SJSA1 (cell line): Measurements from ENCODE around the gene ZNF8. TPM values are rescaled to one million over a fixed set of nuclear protein-coding genes. Genes with fewer than 3 reads are reported as not detected.
A peak's percentile ranks its signal among the peaks of the same experiment; 100 is the strongest.

Experiments
- DNase-seq, 2 experiments: peaks; one replicate each; pipeline ENCODE4 v3.0.0-alpha.2; 2015 to 2020; ENCODE audit warnings: low spot score in 2 of 2, low read depth in 1 of 2
- H3K27ac ChIP-seq: fragments of 250-450 bp; sonication (Bioruptor Pico); 2 replicates; pipeline ENCODE4 v1.5.1; 2020; ENCODE audit warnings: mild to moderate bottlenecking, moderate library complexity
- H3K27me3 ChIP-seq: fragments of 250-450 bp; sonication (Bioruptor Pico); replicated peaks from 2 replicates; pipeline ENCODE4 v1.5.1; 2020; ENCODE audit warnings: mild to moderate bottlenecking, moderate library complexity
- H3K36me3 ChIP-seq: fragments of 250-450 bp; sonication (Bioruptor Pico); 2 replicates; pipeline ENCODE4 v1.5.1; 2020; ENCODE audit warnings: mild to moderate bottlenecking
- H3K4me1 ChIP-seq: fragments of 250-450 bp; sonication (Bioruptor Pico); replicated peaks from 2 replicates; pipeline ENCODE4 v1.6.1; 2021; ENCODE audit warnings: mild to moderate bottlenecking
- H3K4me3 ChIP-seq: fragments of 250-450 bp; sonication (Bioruptor Pico); 2 replicates; pipeline ENCODE4 v1.5.1; 2020; ENCODE audit warnings: mild to moderate bottlenecking
- H3K9me3 ChIP-seq: fragments of 250-450 bp; sonication (Bioruptor Pico); replicated peaks from 2 replicates; pipeline ENCODE4 v1.5.1; 2020; ENCODE audit warnings: mild to moderate bottlenecking
- total RNA-seq: library from RNA; depleted of rRNA; stranded (reverse); fragments of >200 nt; shearing (Covaris generic); gene quantifications from 2 replicates; pipeline ENCODE4 v1.2.3, GENCODE V29; 2014

Gene ZNF8
- total RNA-seq, 1 experiment from 2014 or later: 4.1 TPM

- no peak for DNase-seq
- H3K27me3 ChIP-seq: no peaks in the 10 kb centered on the region
- peaks cover 10% of the 10 kb centered on the region; the same call in 1 of the 2 replicates for H3K4me1 ChIP-seq
- no peak overlapping the region for H3K4me3 ChIP-seq
- H3K9me3 ChIP-seq: peaks cover 7% of the 10 kb centered on the region
- H3K27ac ChIP-seq: no peak overlapping the region
- H3K36me3 ChIP-seq: peaks cover 38% of the 10 kb centered on the region
These were observed 1.6 kb upstream of the ZNF8 start for GRCh38 chr19:58277197-58277596.

- H3K9me3 ChIP-seq: peaks cover 7% of the 10 kb centered on the region
- no peaks in the 10 kb centered on the region for H3K27me3 ChIP-seq
- DNase-seq: no peak
- peak overlapping the region; percentile 32 for H3K27ac ChIP-seq
- H3K4me3 ChIP-seq: peak overlapping the region; percentile 71
- peaks cover 10% of the 10 kb centered on the region; the same call in 1 of the 2 replicates for H3K4me1 ChIP-seq
- H3K36me3 ChIP-seq: peaks cover 37% of the 10 kb centered on the region
These were observed 811 bp upstream of the ZNF8 start for GRCh38 chr19:58277748-58278540.

- peak in 1 of 2 experiments; percentile 65 for DNase-seq
- Histone ChIP-seq H3K36me3 (peaks cover 38% of the 10 kb centered on the region), H3K27me3 (no peaks in the 10 kb centered on the region), H3K9me3 (peaks cover 5% of the 10 kb centered on the region), H3K4me3 (peak overlapping the region; percentile 71), H3K27ac (peak overlapping the region; percentile 54), H3K4me1 (peaks cover 9% of the 10 kb centered on the region; the same call in 1 of the 2 replicates)
These were observed 528 bp downstream of the ZNF8 start for GRCh38 chr19:58279042-58279924.

GRCh38 chr19:58279925-58280316, 1.2 kb downstream of the ZNF8 start:
- H3K4me3 ChIP-seq: no peak overlapping the region
- no peak overlapping the region for H3K27ac ChIP-seq
- no peaks in the 10 kb centered on the region for H3K27me3 ChIP-seq
- H3K36me3 ChIP-seq: peaks cover 36% of the 10 kb centered on the region
- DNase-seq: no peak
- H3K4me1 ChIP-seq: peaks cover 5% of the 10 kb centered on the region; the same call in 1 of the 2 replicates
- peaks cover 3% of the 10 kb centered on the region for H3K9me3 ChIP-seq

- no peak for DNase-seq
- no peaks in the 10 kb centered on the region; the same call in 1 of the 2 replicates for H3K4me1 ChIP-seq
- peaks cover 59% of the 10 kb centered on the region for H3K36me3 ChIP-seq
- no peak overlapping the region for H3K4me3 ChIP-seq
- no peaks in the 10 kb centered on the region for H3K27me3 ChIP-seq
- H3K27ac ChIP-seq: no peak overlapping the region
- H3K9me3 ChIP-seq: peaks cover 8% of the 10 kb centered on the region
These were observed 5.4 kb downstream of the ZNF8 start for GRCh38 chr19:58284199-58284598.

GRCh38 chr19:58291943-58292342, 13.2 kb downstream of the ZNF8 start:
- H3K36me3 ChIP-seq: peaks cover 89% of the 10 kb centered on the region
- DNase-seq: no peak
- peaks cover 34% of the 10 kb centered on the region for H3K9me3 ChIP-seq
- no peaks in the 10 kb centered on the region for H3K4me1 ChIP-seq
- H3K27ac ChIP-seq: no peak overlapping the region
- no peak overlapping the region for H3K4me3 ChIP-seq
- no peaks in the 10 kb centered on the region for H3K27me3 ChIP-seq

GRCh38 chr19:58294743-58295374, 16.1 kb downstream of the ZNF8 start:
- H3K4me3 ChIP-seq: no peak overlapping the region
- H3K4me1 ChIP-seq: no peaks in the 10 kb centered on the region
- H3K27ac ChIP-seq: no peak overlapping the region
- H3K9me3 ChIP-seq: peaks cover 34% of the 10 kb centered on the region
- H3K36me3 ChIP-seq: peaks cover 86% of the 10 kb centered on the region
- no peaks in the 10 kb centered on the region for H3K27me3 ChIP-seq
- no peak for DNase-seq

- peaks cover 34% of the 10 kb centered on the region for H3K9me3 ChIP-seq
- H3K4me1 ChIP-seq: no peaks in the 10 kb centered on the region
- no peak overlapping the region for H3K4me3 ChIP-seq
- peaks cover 89% of the 10 kb centered on the region for H3K36me3 ChIP-seq
- H3K27ac ChIP-seq: no peak overlapping the region
- no peaks in the 10 kb centered on the region for H3K27me3 ChIP-seq
- DNase-seq: no peak
These were observed 17.3 kb downstream of the ZNF8 start for GRCh38 chr19:58296104-58296503.

- no peak overlapping the region for H3K27ac ChIP-seq
- no peak overlapping the region for H3K4me3 ChIP-seq
- H3K27me3 ChIP-seq: no peaks in the 10 kb centered on the region
- peaks cover 71% of the 10 kb centered on the region for H3K36me3 ChIP-seq
- H3K9me3 ChIP-seq: peaks cover 12% of the 10 kb centered on the region
- no peak for DNase-seq
- peaks cover 6% of the 10 kb centered on the region; the same call in 1 of the 2 replicates for H3K4me1 ChIP-seq
These were observed 21.9 kb downstream of the ZNF8 start for GRCh38 chr19:58300620-58301019.

- Histone ChIP-seq H3K4me3 (no peak overlapping the region), H3K4me1 (peaks cover 6% of the 10 kb centered on the region; the same call in 1 of the 2 replicates), H3K27ac (no peak overlapping the region), H3K27me3 (no peaks in the 10 kb centered on the region), H3K36me3 (peaks cover 75% of the 10 kb centered on the region), H3K9me3 (peaks cover 24% of the 10 kb centered on the region)
- DNase-seq: no peak
These were observed 25.5 kb downstream of the ZNF8 start for GRCh38 chr19:58304255-58304654.

GRCh38 chr19:58304748-58305064, 26.0 kb downstream of the ZNF8 start:
- peaks cover 27% of the 10 kb centered on the region for H3K9me3 ChIP-seq
- H3K4me3 ChIP-seq: peak overlapping the region; percentile 80
- peaks cover 6% of the 10 kb centered on the region; the same call in 1 of the 2 replicates for H3K4me1 ChIP-seq
- no peak overlapping the region for H3K27ac ChIP-seq
- H3K27me3 ChIP-seq: no peaks in the 10 kb centered on the region
- no peak for DNase-seq
- peaks cover 76% of the 10 kb centered on the region for H3K36me3 ChIP-seq

GRCh38 chr19:58305065-58305931, 26.5 kb downstream of the ZNF8 start, which contains the start of gene ERVK3-1:
Gene ERVK3-1 (plus strand): TSS chr19:58305377. CDS start chr19:58312169, 6,792 bp downstream.
- peak within 1 kb of the TSS; percentile 80 for H3K4me3 ChIP-seq
- H3K36me3 ChIP-seq: peaks cover 76% of the 10 kb centered on the region

GRCh38 chr19:58305932-58306323, 27.2 kb downstream of the ZNF8 start:
- H3K4me3 ChIP-seq: peak overlapping the region; percentile 80

More at GRCh38 chr19:58305065-58305931, 26.5 kb downstream of the ZNF8 start, which contains the start of gene ERVK3-1:
- H3K9me3 ChIP-seq: peaks cover 31% of the 10 kb centered on the region
- peak; percentile 87 to 95 for DNase-seq
- no peaks in the 10 kb centered on the region for H3K27me3 ChIP-seq
- H3K27ac ChIP-seq: peak within 1 kb of the TSS; percentile 74
- H3K4me1 ChIP-seq: peaks cover 6% of the 10 kb centered on the region; the same call in 1 of the 2 replicates

More at GRCh38 chr19:58305932-58306323, 27.2 kb downstream of the ZNF8 start:
- no peak for DNase-seq
- Histone ChIP-seq H3K27ac (peak overlapping the region; percentile 74), H3K9me3 (peaks cover 31% of the 10 kb centered on the region), H3K36me3 (peaks cover 73% of the 10 kb centered on the region), H3K4me1 (peaks cover 6% of the 10 kb centered on the region; the same call in 1 of the 2 replicates), H3K27me3 (no peaks in the 10 kb centered on the region)
